Hepatocyte (in vitro differentiated cells): ENCODE results near the gene NCAPH2.

ENCODE experiments used
- EZH2 ChIP-seq: fragments of 200-600 bp; sonication (generic); IDR thresholded peaks from 2 replicates; pipeline ENCODE4 v1.6.1; 2016; ENCODE audit warnings: antibody characterized with exemption, mild to moderate bottlenecking, borderline replicate concordance
- EZH2phosphoT487 ChIP-seq: fragments of 200-600 bp; sonication (generic); IDR thresholded peaks from one replicate; pipeline ENCODE4 v1.6.1; 2018; ENCODE audit warnings: antibody characterized with exemption, mild to moderate bottlenecking, low read depth, moderate library complexity; ENCODE audit not compliant: unreplicated experiment, severe bottlenecking
- TF ChIP-seq, protein P1 (sequence below): fragments of 200-600 bp; sonication (generic); IDR thresholded peaks from 2 replicates; pipeline ENCODE4 v1.5.1; 2016; ENCODE audit warnings: antibody characterized with exemption, mild to moderate bottlenecking; ENCODE audit not compliant: poor library complexity

DNA sequence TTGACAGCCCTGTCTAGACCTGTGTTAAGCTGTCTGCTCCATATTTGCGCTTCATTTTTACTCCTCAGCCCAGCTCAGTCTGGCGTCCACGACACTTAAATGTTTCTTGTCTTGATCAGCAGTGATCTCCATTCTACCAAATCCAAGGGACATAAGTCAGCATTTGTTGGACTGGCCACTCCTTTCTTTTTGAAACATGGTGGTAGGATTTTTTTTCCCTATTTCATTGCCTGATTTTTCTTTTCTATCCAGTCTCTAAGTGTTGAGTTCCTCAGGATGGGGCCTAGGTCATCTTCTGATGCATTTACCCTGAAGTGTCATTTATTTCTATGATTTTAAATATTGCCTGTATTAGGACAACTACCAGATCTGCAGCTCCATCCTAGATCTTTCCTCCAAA lies 873 bp downstream of the NCAPH2 start:
- TF ChIP-seq EZH2 (no peak), EZH2phosphoT487 (no peak)
- TF ChIP-seq, protein P1, sequence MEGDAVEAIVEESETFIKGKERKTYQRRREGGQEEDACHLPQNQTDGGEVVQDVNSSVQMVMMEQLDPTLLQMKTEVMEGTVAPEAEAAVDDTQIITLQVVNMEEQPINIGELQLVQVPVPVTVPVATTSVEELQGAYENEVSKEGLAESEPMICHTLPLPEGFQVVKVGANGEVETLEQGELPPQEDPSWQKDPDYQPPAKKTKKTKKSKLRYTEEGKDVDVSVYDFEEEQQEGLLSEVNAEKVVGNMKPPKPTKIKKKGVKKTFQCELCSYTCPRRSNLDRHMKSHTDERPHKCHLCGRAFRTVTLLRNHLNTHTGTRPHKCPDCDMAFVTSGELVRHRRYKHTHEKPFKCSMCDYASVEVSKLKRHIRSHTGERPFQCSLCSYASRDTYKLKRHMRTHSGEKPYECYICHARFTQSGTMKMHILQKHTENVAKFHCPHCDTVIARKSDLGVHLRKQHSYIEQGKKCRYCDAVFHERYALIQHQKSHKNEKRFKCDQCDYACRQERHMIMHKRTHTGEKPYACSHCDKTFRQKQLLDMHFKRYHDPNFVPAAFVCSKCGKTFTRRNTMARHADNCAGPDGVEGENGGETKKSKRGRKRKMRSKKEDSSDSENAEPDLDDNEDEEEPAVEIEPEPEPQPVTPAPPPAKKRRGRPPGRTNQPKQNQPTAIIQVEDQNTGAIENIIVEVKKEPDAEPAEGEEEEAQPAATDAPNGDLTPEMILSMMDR, result no peak
